IPS DF 6.9 (cell line): ENCODE data around the gene TMEM108.

Experiments used
- DNase-seq: peaks from one replicate; pipeline ENCODE4 v3.0.0-alpha.2; 2013; ENCODE audit warnings: low read depth, low spot score
- H3K27ac ChIP-seq: one replicate; pipeline ENCODE4 v1.5.1; 2013; ENCODE audit warnings: low read length, control low read depth
- H3K27me3 ChIP-seq: 2 replicates; pipeline ENCODE4 v1.6.1; 2013; ENCODE audit warnings: mild to moderate bottlenecking, low read length; ENCODE audit not compliant: control insufficient read depth, insufficient read depth
- H3K36me3 ChIP-seq: 2 replicates; pipeline ENCODE4 v1.6.1; 2013; ENCODE audit warnings: low read length; ENCODE audit not compliant: control insufficient read depth, insufficient read depth
- H3K4me1 ChIP-seq: 2 replicates; pipeline ENCODE4 v1.6.1; 2013; ENCODE audit warnings: low read length; ENCODE audit not compliant: control insufficient read depth, insufficient read depth
- H3K4me3 ChIP-seq: 2 replicates; pipeline ENCODE4 v1.5.1; 2013; ENCODE audit warnings: mild to moderate bottlenecking, low read length
- H3K9me3 ChIP-seq: 2 replicates; pipeline ENCODE4 v1.6.1; 2013; ENCODE audit warnings: low read length, inconsistent platforms; ENCODE audit not compliant: control insufficient read depth, insufficient read depth
- WGBS: extraction: QIAGEN DNeasy Blood & Tissue Kit; methylation state at CpG from one replicate; pipeline ENCODE4 v1.1.7; 2013; ENCODE audit warnings: mixed read lengths, missing lambda C conversion rate; ENCODE audit not compliant: insufficient read length, insufficient coverage; 5-methylcytosine and 5-hydroxymethylcytosine counted together

Gene TMEM108

GRCh38 chr3:133187870-133188379 lies 149.7 kb downstream of the TMEM108 start:
- WGBS, result no CpG with 5 or more reads among the region's 4 CpGs
- Histone ChIP-seq H3K9me3 (no peaks in the 10 kb centered on the region), H3K4me1 (no peaks in the 10 kb centered on the region), H3K27me3 (no peaks in the 10 kb centered on the region), H3K4me3 (no peak overlapping the region), H3K27ac (no peak overlapping the region), H3K36me3 (no peaks in the 10 kb centered on the region)
- no peak for DNase-seq

- H3K27me3 ChIP-seq, result no peaks in the 10 kb centered on the region
- no peak for DNase-seq
- no CpG with 5 or more reads among the region's 1 CpG for WGBS
- no peak overlapping the region for H3K4me3 ChIP-seq
- no peaks in the 10 kb centered on the region for H3K9me3 ChIP-seq
- no peaks in the 10 kb centered on the region for H3K36me3 ChIP-seq
- H3K4me1 ChIP-seq, result no peaks in the 10 kb centered on the region
- no peak overlapping the region for H3K27ac ChIP-seq
Observed at GRCh38 chr3:133188996-133189395, 150.8 kb downstream of the TMEM108 start.

GRCh38 chr3:133189893-133190292 lies 151.7 kb downstream of the TMEM108 start:
- no peaks in the 10 kb centered on the region for H3K27me3 ChIP-seq
- no peak for DNase-seq
- no peak overlapping the region for H3K4me3 ChIP-seq
- H3K36me3 ChIP-seq, result no peaks in the 10 kb centered on the region
- H3K9me3 ChIP-seq, result no peaks in the 10 kb centered on the region
- no CpG with 5 or more reads among the region's 1 CpG for WGBS
- H3K4me1 ChIP-seq, result no peaks in the 10 kb centered on the region
- no peak overlapping the region for H3K27ac ChIP-seq

GRCh38 chr3:133191818-133192217 lies 153.6 kb downstream of the TMEM108 start:
- no peak overlapping the region for H3K4me3 ChIP-seq
- no peaks in the 10 kb centered on the region for H3K27me3 ChIP-seq
- no CpG with 5 or more reads among the region's 2 CpGs for WGBS
- H3K36me3 ChIP-seq, result no peaks in the 10 kb centered on the region
- no peak overlapping the region for H3K27ac ChIP-seq
- H3K9me3 ChIP-seq, result no peaks in the 10 kb centered on the region
- no peaks in the 10 kb centered on the region for H3K4me1 ChIP-seq
- no peak for DNase-seq

GRCh38 chr3:133192363-133192945 lies 154.3 kb downstream of the TMEM108 start:
- no peaks in the 10 kb centered on the region for H3K27me3 ChIP-seq
- no peaks in the 10 kb centered on the region for H3K9me3 ChIP-seq
- no peaks in the 10 kb centered on the region for H3K36me3 ChIP-seq
- no peak overlapping the region for H3K4me3 ChIP-seq
- no peak overlapping the region for H3K27ac ChIP-seq
- no peaks in the 10 kb centered on the region for H3K4me1 ChIP-seq
- DNase-seq, result no peak
- no CpG with 5 or more reads among the region's 9 CpGs for WGBS

GRCh38 chr3:133192967-133193366 lies 154.8 kb downstream of the TMEM108 start:
- Histone ChIP-seq H3K4me3 (no peak overlapping the region), H3K9me3 (no peaks in the 10 kb centered on the region), H3K27ac (no peak overlapping the region), H3K36me3 (no peaks in the 10 kb centered on the region), H3K4me1 (no peaks in the 10 kb centered on the region), H3K27me3 (no peaks in the 10 kb centered on the region)
- DNase-seq, result no peak

- Histone ChIP-seq H3K27ac (no peak overlapping the region), H3K4me3 (no peak overlapping the region), H3K4me1 (no peaks in the 10 kb centered on the region), H3K27me3 (no peaks in the 10 kb centered on the region), H3K36me3 (no peaks in the 10 kb centered on the region), H3K9me3 (peaks cover 3% of the 10 kb centered on the region; the same call in 1 of the 2 replicates)
- WGBS, result no CpG with 5 or more reads among the region's 3 CpGs
- DNase-seq, result no peak
Observed at GRCh38 chr3:133196527-133196926, 158.3 kb downstream of the TMEM108 start.

GRCh38 chr3:133197619-133198018 lies 159.4 kb downstream of the TMEM108 start:
- peaks cover 3% of the 10 kb centered on the region; the same call in 1 of the 2 replicates for H3K9me3 ChIP-seq
- H3K27me3 ChIP-seq, result no peaks in the 10 kb centered on the region
- no peak overlapping the region for H3K4me3 ChIP-seq
- H3K36me3 ChIP-seq, result no peaks in the 10 kb centered on the region
- no peak for DNase-seq
- no peak overlapping the region for H3K27ac ChIP-seq
- H3K4me1 ChIP-seq, result no peaks in the 10 kb centered on the region
- no CpG with 5 or more reads among the region's 1 CpG for WGBS

GRCh38 chr3:133206921-133207320 lies 168.7 kb downstream of the TMEM108 start:
- Histone ChIP-seq H3K27me3 (no peaks in the 10 kb centered on the region), H3K9me3 (no peaks in the 10 kb centered on the region), H3K36me3 (no peaks in the 10 kb centered on the region), H3K27ac (no peak overlapping the region), H3K4me3 (no peak overlapping the region), H3K4me1 (0 out of 2 replicates have a peak, but pooled peaks cover 1% of the 10 kb centered on the region)
- DNase-seq, result peak; percentile 29
- no CpG with 5 or more reads among the region's 5 CpGs for WGBS

GRCh38 chr3:133208184-133208583 lies 170.0 kb downstream of the TMEM108 start:
- no peak for DNase-seq
- H3K4me1 ChIP-seq, result 0 out of 2 replicates have a peak, but pooled peaks cover 1% of the 10 kb centered on the region
- H3K9me3 ChIP-seq, result no peaks in the 10 kb centered on the region
- H3K27ac ChIP-seq, result no peak overlapping the region
- H3K4me3 ChIP-seq, result no peak overlapping the region
- no peaks in the 10 kb centered on the region for H3K36me3 ChIP-seq
- no peaks in the 10 kb centered on the region for H3K27me3 ChIP-seq
- no CpG with 5 or more reads among the region's 1 CpG for WGBS

GRCh38 chr3:133209871-133210550 lies 171.8 kb downstream of the TMEM108 start:
- WGBS, result no CpG with 5 or more reads among the region's 1 CpG

More at GRCh38 chr3:133209871-133210550, 171.8 kb downstream of the TMEM108 start:
- Histone ChIP-seq H3K27ac (no peak overlapping the region), H3K27me3 (no peaks in the 10 kb centered on the region), H3K9me3 (no peaks in the 10 kb centered on the region), H3K4me1 (0 out of 2 replicates have a peak, but pooled peaks cover 1% of the 10 kb centered on the region), H3K36me3 (no peaks in the 10 kb centered on the region), H3K4me3 (no peak overlapping the region)
- DNase-seq, result no peak
